Measurements from ENCODE around the gene CROT.

The CROT gene

DNA sequence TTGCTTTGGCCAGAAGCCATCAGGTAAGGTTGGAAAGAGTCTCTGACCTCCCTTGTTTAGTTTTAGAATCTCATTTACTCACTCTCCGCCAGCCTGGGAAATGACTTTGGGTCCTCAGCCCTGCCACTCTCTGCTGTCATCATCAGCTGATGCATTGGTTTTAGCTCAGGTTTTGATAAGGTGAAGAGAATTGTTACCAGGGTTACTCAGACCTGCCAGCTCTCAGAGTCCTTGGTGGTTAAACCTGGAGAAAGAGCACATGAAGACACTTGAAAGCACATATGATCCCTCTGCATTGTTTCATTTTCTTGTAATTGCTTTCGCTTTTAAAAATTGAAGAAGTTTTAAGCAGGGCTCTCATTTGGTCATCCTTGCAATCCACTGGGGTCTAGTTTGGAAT, 4.0 kb upstream of the CROT start:
- DNase-seq (ENCODE audit: low read depth, low spot score), result no peak

DNA sequence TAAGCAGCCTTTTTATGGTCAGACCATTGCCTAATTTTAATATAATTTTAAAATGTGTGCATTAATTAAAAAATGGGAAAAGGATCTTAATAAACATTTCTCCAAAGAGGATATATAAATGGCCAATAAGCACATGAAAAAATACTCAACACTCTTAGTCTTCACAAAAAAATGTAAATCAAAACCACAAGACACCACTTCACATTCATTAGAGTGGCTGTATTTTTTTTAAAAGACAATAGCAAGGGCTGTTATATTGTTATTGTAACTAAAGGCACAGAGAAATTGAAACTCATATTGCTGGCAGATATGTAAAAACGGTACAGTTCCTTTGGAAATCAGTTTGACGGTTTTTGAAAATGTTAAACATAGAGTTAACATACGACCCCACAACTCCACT, 3.2 kb upstream of the CROT start:
- DNase-seq (ENCODE audit: low read depth, low spot score), result no peak

- DNase-seq (ENCODE audit: low read depth, low spot score), result no peak
Observed at GRCh38 chr7:87344446-87344845, 1.0 kb upstream of the CROT start.

- DNase-seq (ENCODE audit: low read depth, low spot score), result no peak
Observed at GRCh38 chr7:87345962-87346371, 503 bp downstream of the CROT start.

GRCh38 chr7:87347207-87347606, 1.7 kb downstream of the CROT start:
- DNase-seq (ENCODE audit: low read depth, low spot score), result no peak

DNA sequence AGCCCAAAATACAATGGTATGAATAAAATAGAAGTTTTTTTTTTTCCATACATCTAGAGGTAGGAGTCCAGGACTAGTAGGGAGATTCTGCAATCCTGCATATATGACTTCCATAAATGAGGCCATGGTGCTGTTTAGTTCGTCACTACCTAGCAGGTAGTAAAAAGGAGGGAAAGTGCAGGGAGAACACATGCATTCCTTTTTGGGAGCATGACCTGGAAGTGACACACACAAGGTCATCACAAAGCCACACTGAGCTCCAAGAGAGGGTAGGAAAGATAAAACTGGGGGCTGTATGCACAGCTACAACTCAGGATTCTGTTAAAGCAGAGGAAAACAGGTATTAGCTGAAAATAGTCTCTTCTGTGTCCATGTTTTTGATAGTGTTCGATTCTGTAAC, 2.2 kb downstream of the CROT start:
- no peak for DNase-seq (ENCODE audit: low read depth, low spot score)

DNA sequence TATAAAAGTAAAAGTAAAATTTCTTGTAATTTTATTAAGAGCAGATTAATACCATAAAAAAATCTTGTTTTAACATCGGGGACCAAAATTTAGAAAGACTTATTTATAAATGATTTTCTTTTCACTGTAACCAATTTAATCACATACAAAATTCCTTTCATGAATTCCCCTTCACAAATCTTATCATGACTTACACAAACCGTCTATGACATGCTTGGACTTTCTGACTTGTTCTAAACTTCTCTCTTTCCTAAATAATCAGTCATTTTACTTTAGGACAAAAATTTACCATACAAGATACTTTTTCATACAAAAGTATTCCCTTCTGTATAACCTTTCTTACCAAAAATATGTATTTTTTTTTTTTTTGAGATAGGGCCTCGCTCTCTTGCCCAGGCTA, 9.3 kb downstream of the CROT start:
- no peak for DNase-seq (ENCODE audit: low read depth, low spot score)

- no peak for DNase-seq (ENCODE audit: low read depth, low spot score)
Observed at GRCh38 chr7:87356448-87356847, 11.0 kb downstream of the CROT start.

GRCh38 chr7:87359366-87359765, 13.9 kb downstream of the CROT start:
- no peak for DNase-seq (ENCODE audit: low read depth, low spot score)

GRCh38 chr7:87361320-87361719, 15.9 kb downstream of the CROT start:
- DNase-seq (ENCODE audit: low read depth, low spot score), result no peak

DNA sequence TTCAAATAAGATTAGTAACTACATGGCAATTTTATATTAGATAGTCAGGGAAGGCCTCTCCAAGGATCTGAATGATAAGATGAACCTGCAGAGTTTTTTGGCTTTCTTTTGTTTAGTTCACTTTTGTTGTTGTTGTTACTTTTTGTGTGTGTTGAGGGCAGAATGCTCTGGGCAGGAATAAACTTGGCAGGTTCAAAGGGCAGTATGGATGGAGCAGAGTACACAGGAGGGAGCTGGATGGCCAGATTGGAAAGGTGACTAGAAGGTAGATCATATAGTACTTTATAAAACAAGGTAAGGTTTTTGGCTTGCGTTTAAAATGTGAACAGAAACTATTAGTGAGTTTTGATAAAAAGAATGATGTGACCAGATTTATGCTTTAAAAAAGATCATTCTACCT, 17.9 kb downstream of the CROT start:
- DNase-seq (ENCODE audit: low read depth, low spot score), result no peak

DNA sequence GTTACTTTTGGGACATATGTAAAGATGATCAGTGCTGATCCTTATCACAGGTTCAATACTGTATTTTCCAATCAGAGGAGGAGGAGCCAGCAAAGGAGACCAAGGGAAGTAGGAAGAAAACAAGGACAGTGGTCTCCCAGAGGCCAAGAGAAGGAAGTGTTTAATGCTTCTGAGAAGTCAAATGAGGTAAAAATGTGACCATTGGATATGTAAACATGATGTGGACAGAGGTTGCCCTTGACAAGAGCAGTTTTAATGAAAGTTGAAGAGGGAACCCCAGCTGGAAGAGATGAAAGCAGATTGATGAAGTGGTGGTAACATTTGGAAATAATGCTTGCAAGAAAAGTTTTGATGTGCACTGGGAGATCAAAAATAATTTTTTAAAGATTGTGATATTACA, 18.8 kb downstream of the CROT start:
- no peak for DNase-seq (ENCODE audit: low read depth, low spot score)

DNA sequence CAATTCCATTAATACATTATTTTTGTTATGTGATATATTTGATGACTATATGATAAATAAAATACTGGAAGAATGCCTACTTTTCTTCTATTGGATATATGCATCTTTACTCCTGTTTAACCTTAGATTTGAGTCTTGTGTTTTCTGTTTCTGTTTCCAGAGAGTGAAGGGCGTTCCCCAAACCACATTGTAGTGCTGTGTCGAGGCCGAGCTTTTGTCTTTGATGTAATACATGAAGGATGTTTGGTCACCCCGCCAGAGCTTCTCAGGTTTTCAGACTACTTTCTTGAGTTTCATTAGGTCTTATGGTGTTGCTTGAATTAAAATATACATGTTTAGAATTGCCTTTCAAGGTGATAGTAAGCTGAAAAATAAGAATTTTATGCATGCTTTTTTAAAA, 23.8 kb downstream of the CROT start:
- DNase-seq (ENCODE audit: low read depth, low spot score), result no peak

DNA sequence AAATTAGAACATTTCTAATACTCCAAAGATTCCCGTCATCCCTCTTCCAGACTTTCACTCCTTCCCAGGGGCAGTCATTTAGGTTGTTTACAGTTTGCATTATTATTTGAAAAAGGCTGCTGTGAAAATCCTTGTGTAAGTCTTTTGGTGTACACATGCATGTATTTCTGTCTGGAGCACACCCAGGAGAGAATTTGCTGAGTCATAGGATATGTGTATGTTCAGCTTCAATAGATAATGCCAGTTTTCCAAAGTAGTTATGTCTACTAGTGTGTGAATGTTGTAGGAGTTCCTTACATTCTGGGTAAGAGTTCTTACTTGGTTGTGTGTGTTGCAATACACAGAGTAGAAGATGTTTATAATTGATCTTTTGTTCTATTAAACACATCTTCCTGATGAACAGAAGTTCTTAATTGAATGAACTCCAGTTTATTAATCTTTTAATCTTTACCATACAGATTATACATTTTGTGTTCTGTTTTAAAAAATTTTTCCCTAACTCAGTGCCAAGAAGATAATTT, 25.3 kb downstream of the CROT start:
- DNase-seq (ENCODE audit: low read depth, low spot score), result no peak

DNA sequence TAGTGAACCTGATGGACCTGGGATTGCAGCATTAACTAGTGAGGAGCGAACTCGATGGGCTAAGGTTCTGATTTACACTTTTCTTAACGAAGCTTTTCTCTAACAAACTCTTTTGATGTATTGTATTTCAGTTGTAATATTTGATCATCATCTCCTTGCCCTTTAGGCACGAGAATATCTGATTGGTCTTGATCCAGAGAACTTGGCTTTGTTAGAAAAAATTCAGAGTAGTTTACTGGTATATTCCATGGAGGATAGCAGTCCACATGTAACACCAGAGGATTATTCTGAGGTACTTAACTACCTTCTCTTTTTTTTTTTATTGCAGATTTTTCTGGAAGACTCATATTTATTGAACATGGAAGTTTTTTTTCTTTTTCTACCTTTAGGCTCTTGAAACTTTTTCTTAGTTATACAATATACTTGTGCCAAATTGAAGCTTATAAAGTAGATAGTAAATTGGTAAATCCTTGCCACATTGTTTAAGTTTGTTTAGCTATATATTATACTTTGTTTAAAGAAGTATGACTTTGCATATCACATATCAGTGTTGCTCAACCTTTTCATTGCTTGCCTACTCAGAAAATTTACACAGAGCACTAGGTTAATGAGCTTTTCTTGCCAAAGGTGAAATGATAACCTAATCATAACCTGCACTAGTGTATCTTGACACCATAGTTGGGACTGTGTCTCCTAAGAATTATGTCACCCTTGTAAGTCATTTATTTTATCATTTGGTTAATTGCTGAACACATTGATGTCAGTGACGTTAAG, 30.4 kb downstream of the CROT start:
- no peak for DNase-seq (ENCODE audit: low read depth, low spot score)

DNA sequence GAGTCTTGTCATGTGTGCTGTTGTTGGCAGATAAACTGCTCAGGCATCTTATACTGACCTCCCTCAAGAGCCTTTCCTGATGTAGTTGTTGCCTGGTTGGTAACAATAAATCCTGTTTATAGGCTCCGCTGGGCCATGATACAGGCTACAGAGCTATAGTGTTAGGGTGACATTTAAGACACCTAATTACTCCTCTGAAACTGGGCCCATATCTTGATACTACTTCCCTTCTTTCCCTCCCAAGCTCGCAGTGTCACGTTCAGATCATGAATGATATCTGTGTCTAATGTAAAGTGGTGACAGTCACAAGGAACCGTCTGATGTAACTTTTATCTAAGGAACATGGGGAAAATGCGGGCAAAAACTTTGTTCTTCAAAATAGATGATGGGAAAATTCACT, 35.4 kb downstream of the CROT start:
- DNase-seq (ENCODE audit: low read depth, low spot score), result no peak

GRCh38 chr7:87391020-87391701, 45.7 kb downstream of the CROT start:
- DNase-seq (ENCODE audit: low read depth, low spot score), result no peak

GRCh38 chr7:87395442-87396020, 50.1 kb downstream of the CROT start:
- DNase-seq (ENCODE audit: low read depth, low spot score), result no peak

DNA sequence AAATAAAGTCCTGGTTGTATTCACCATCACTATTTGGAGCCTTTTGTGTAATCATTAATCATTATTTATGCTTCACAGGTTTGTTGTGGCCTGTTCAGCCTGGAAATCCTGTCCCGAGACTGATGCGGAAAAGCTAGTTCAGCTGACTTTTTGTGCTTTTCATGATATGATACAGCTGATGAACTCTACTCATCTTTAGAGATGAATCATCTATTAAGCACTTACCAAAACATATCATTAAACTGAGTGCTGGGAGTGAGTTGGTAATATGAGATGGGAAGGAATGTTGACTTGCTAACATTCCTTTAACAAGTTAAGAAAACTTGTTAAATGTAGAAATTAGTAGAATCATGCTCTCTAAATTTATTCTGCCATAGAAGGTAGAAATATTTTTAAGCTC, 53.0 kb downstream of the CROT start:
- DNase-seq (ENCODE audit: low read depth, low spot score), result no peak

- DNase-seq (ENCODE audit: low read depth, low spot score), result no peak
Observed at GRCh38 chr7:87404674-87405073, 59.2 kb downstream of the CROT start.

DNA sequence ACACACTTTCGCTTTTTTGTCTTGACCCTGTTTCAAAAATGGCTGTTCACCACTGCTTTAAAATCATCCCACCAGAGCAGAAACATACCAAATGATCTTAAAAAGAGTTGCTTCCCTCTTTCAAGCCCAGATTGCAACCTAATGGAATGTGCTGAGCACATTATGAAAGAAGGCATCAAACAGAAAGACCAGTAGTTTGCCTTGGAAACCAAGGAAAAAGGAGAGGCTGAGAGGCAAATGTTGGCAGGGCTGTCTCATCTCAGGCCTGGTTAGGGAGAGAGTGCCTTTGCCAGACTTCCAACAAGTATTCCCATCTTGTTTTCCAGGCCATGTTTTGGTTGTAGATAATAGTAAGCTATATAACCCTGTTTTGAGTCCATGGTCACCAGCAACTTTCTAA, 65.7 kb downstream of the CROT start:
- no peak for DNase-seq (ENCODE audit: low read depth, low spot score)

- DNase-seq (ENCODE audit: low read depth, low spot score), result no peak
Observed at GRCh38 chr7:87413029-87413428, 67.6 kb downstream of the CROT start.
